Endometrial microvascular endothelial cells (primary cell): ENCODE measurements around the gene RBBP8NL. TPM values are rescaled to one million over a fixed set of nuclear protein-coding genes. Genes with fewer than 3 reads are reported as not detected.
"Not testable (repeated sequence)": the region's sequence is repeated elsewhere in the genome, so short reads cannot be mapped to it uniquely, and the experiment has no call there.

ENCODE experiments used
- in situ Hi-C: cut with HindIII; loops from 2 replicates; pipeline ENCODE4 v1.10.0; 2017; ENCODE audit warnings: low sequenced_read_pairs, low pct_unique_long_range_greater_than_20kb; ENCODE audit errors: inconsistent ontology term
- total RNA-seq: library from RNA; depleted of rRNA; stranded (reverse); fragments of >200 nt; gene quantifications from one replicate; pipeline ENCODE4 v1.2.3, GENCODE V29; 2015; ENCODE audit errors: inconsistent ontology term

Gene RBBP8NL
- total RNA-seq, 1 donor from 2014 or later, result not detected

GRCh38 chr20:62426699-62427131 is 624 bp downstream of the RBBP8NL start:
- in situ Hi-C loops, result no loop called here

GRCh38 chr20:62426059-62426348 is 1.3 kb downstream of the RBBP8NL start:
- in situ Hi-C loops, result not testable (repeated sequence)

GRCh38 chr20:62425281-62426058 is 1.9 kb downstream of the RBBP8NL start:
- in situ Hi-C loops, result no loop called here

DNA sequence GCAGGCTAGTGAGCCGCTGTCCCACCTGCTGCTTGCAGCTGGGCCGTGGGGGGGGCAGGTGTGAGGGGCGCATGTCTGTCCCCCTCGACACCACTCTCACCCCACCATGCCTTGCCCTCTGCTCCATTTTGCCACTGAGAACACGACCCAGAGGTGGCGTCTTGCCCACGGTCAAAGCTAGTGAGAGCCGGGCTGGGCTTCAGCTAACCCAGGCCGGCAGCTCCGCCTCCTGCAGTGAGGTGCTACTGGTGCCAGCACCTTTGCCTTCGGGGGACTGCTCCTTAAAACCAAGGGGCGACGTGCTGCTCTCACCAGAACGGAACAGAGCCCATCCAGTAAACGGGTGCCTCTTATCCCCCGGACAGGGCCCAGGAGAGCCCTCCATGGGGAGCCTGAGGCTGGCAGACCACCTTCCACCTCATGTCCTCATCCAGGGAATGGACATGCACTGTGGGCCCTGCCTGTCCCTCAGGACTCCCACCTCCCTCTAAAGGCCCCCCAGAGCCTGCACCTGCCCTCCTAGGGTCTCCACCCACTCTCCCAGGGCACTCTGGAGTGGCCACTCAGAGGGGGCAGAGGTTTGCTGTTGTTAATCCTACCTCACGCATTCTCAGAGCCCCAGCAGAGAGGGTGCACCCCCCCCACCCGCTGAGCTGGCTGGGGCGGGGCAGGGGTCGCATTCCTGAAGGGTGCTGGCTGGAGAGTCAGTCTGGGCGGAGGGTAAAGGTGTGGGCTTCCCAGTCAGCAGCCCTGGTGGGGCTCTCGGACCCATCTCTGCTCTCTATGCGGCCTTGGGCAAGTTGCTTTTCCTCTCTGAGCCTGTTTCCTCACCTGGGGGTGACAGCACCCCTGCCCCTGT is 2.9 kb downstream of the RBBP8NL start:
- in situ Hi-C loops, result no loop called here

- in situ Hi-C loops, result no loop called here
These were observed 4.0 kb downstream of the RBBP8NL start for GRCh38 chr20:62423326-62423706.

GRCh38 chr20:62422636-62423325 is 4.6 kb downstream of the RBBP8NL start:
- in situ Hi-C loops, result no loop called here

GRCh38 chr20:62421716-62421990 is 5.7 kb downstream of the RBBP8NL start:
- in situ Hi-C loops, result no loop called here

GRCh38 chr20:62420846-62421715 is 6.3 kb downstream of the RBBP8NL start:
- in situ Hi-C loops, result no loop called here

GRCh38 chr20:62419759-62420158 is 7.6 kb downstream of the RBBP8NL start:
- in situ Hi-C loops, result no loop called here

GRCh38 chr20:62418709-62419487 is 8.4 kb downstream of the RBBP8NL start:
- in situ Hi-C loops, result no loop called here

GRCh38 chr20:62417981-62418708 is 9.2 kb downstream of the RBBP8NL start:
- in situ Hi-C loops, result no loop called here

DNA sequence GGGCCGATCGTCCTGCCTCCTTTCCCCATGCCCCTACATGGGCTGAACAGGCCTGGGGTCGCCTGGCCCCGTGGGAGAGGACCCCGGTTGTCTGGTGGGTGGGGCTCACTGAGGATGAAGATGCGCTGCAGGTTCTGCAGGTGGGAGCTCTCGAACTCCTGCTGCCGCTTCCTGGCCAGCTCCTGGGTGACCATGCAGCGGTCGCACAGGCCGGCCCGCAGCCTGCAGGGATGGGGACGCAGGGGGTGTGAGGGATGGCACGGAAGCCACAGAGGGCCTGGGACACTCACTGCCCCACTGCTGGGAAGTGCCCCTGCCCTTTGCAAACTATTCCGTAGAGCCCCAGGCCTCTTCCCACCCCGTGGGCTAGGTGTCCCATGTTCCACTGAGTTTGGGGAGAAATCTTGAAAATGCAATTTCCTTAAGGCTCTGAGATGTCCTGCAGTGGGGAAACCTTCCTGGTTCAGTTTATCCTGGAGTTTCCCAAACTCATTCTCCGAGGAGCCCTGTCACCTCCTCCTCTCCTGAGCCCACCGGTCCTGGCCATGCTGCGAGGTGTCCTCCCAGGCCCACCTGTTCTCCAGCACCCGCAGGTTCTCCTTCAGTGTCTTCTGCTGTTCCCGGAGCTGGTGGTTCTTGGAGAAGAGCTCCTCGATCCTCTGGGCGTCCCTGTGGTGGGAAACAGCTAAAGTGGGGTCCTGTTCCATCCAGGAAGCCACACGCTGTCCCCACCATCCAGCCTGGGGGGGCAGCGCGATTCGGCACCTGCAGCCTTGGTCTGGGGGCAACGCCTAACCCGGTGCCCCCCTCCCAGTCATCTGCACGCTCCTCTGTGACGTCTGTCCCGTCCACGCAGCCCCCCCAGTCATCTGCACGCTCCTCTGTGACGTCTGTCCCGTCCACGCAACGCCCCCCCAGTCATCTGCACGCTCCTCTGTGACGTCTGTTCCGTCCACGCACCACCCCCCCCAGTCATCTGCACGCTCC is 10.4 kb downstream of the RBBP8NL start:
- in situ Hi-C loops, result no loop called here

DNA sequence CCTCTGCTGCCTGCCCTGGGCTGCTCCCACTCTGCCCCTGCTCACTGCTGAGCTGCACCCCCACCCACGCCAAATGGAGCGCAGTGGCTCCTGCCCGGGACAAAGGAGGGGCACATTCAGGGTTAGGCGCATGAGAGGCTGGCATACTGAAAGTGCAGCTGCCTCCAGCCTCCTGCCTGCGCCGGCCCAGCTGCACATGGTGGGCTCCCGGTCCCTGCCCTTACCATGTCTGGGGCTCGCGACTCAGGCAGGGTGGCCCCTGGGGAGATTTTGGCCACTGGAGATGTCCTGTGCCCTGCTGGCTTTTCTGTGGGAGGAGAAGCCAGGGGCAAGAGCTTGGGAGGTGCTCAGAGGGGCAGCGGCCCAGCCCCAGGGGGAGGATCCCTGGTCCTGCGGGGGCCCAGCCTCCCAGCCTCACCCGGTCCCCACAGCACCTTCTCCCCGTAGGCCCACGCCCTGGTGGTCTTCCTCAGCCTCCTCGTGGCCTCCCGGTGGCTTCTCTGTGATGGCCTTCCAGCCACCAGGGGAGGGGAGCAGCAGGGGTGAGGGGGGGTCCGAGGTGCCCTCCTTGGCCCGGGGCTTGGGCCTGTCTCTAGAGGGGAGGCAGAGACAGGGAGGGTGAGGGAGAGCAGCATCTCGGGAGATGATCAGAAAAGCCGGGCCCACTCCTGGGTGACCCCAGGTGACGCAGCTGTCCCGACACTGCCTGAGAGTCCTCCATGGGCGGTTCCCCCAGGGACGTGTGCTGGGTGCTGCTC is 11.8 kb downstream of the RBBP8NL start:
- in situ Hi-C loops, result no loop called here

GRCh38 chr20:62413896-62414481 is 13.3 kb downstream of the RBBP8NL start:
- in situ Hi-C loops, result no loop called here

DNA sequence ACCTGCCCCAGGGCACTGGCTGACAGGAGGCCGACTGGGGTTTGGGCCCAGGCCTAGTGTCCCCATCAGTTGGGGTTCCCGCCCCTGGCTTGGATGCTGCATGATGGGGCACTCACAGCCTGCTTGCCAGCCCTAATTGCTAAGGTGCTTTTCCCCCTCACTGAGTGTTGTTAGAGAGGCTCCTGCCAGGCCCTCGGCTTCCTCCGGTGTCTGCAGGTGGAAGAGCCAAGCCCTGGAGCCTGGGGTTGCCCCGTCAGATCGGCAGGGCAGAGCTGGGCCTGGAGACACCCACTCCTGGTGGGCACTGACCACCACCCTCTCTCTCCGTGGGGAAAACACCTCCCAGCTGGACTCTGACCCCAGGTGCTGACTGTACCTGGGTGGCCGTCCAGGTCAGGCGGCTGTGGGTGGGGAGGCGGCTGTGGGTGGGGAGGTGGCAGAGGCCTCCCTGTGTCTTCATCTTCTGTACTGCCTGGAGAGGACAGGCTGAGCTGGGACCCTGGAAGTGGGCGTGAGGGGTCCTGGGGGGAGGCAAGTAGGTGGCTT is 14.2 kb downstream of the RBBP8NL start:
- in situ Hi-C loops, result no loop called here
